Caki2 (cell line): Measurements from ENCODE around the gene ILKAP. TPM values are rescaled to one million over a fixed set of nuclear protein-coding genes. Genes with fewer than 3 reads are reported as not detected.

ENCODE experiments used
- DNase-seq: peaks from one replicate; pipeline ENCODE4 v3.0.0-alpha.2; 2015; ENCODE audit warnings: low read depth
- in situ Hi-C: cut with HindIII; loops from 2 replicates; pipeline ENCODE4 v1.10.0; 2016; ENCODE audit warnings: low sequenced_read_pairs, low pct_unique_long_range_greater_than_20kb, mixed read lengths
- total RNA-seq: library from RNA; depleted of rRNA; stranded (reverse); fragments of >200 nt; shearing (Covaris generic); gene quantifications from 2 replicates; pipeline ENCODE4 v1.2.3, GENCODE V29; 2014; ENCODE audit warnings: low replicate concordance

Gene ILKAP
- total RNA-seq, 1 experiment from 2014 or later: 28.8 TPM

GRCh38 chr2:238170386-238171071 is 33.0 kb downstream of the ILKAP start:
- in situ Hi-C loops: no loop called here
- DNase-seq: no peak

- in situ Hi-C loops: no loop called here
These were observed 33.7 kb downstream of the ILKAP start for GRCh38 chr2:238169708-238170251.

GRCh38 chr2:238169048-238169707 is 34.3 kb downstream of the ILKAP start:
- in situ Hi-C loops: no loop called here

More at GRCh38 chr2:238169708-238170251, 33.7 kb downstream of the ILKAP start:
- DNase-seq: peak; percentile 86

GRCh38 chr2:238168196-238169047 is 35.1 kb downstream of the ILKAP start:
- in situ Hi-C loops: no loop called here
- no peak for DNase-seq

More at GRCh38 chr2:238169048-238169707, 34.3 kb downstream of the ILKAP start:
- DNase-seq: no peak

GRCh38 chr2:238167761-238168160 is 35.7 kb downstream of the ILKAP start:
- DNase-seq: no peak

GRCh38 chr2:238167344-238167715 is 36.2 kb downstream of the ILKAP start:
- in situ Hi-C loops: no loop called here
- no peak for DNase-seq

More at GRCh38 chr2:238167761-238168160, 35.7 kb downstream of the ILKAP start:
- in situ Hi-C loops: no loop called here

GRCh38 chr2:238166391-238167343 is 36.8 kb downstream of the ILKAP start:
- peak; percentile 45 for DNase-seq
- in situ Hi-C loops: no loop called here

GRCh38 chr2:238165288-238165921 is 38.1 kb downstream of the ILKAP start:
- in situ Hi-C loops: no loop called here
- no peak for DNase-seq

GRCh38 chr2:238164906-238165287 is 38.6 kb downstream of the ILKAP start:
- in situ Hi-C loops: no loop called here
- no peak for DNase-seq

- in situ Hi-C loops: no loop called here
- DNase-seq: no peak
These were observed 39.9 kb downstream of the ILKAP start for GRCh38 chr2:238163481-238164198.

GRCh38 chr2:238162846-238163441 is 40.6 kb downstream of the ILKAP start:
- DNase-seq: no peak
- in situ Hi-C loops: no loop called here

- in situ Hi-C loops: no loop called here
These were observed 41.1 kb downstream of the ILKAP start for GRCh38 chr2:238162251-238162845.

GRCh38 chr2:238161291-238162051 is 42.0 kb downstream of the ILKAP start:
- in situ Hi-C loops: no loop called here
- DNase-seq: no peak

More at GRCh38 chr2:238162251-238162845, 41.1 kb downstream of the ILKAP start:
- no peak for DNase-seq

GRCh38 chr2:238160206-238161129 is 43.0 kb downstream of the ILKAP start:
- DNase-seq: no peak
- in situ Hi-C loops: no loop called here
